GM23338 (cell line): ENCODE results near the gene RIMS3. TPM values are rescaled to one million over a fixed set of nuclear protein-coding genes. Genes with fewer than 3 reads are reported as not detected.

ENCODE experiments used
- ATAC-seq: fragments of 200-7000 bp; cut with Tn5 transposase; 3 replicates; pipeline ENCODE4 v1.9.1; 2020
- DNase-seq: peaks from one replicate; pipeline ENCODE4 v3.0.0-alpha.2; 2015; ENCODE audit warnings: low spot score
- H2AFZ ChIP-seq: fragments of 200-600 bp; sonication (generic); 2 replicates; pipeline ENCODE4 v1.8.0; 2016; ENCODE audit warnings: antibody characterized with exemption, mild to moderate bottlenecking, moderate library complexity
- H3F3A ChIP-seq: fragments of 200-600 bp; sonication (generic); replicated peaks from 2 replicates; pipeline ENCODE4 v1.8.0; 2017; ENCODE audit warnings: antibody characterized with exemption, mixed run types, low read depth
- H3K27ac ChIP-seq: fragments of 200-600 bp; sonication (generic); 2 replicates; pipeline ENCODE4 v1.6.1; 2016; ENCODE audit warnings: low read depth
- H3K27me3 ChIP-seq: fragments of 200-600 bp; sonication (generic); 2 replicates; pipeline ENCODE4 v1.8.0; 2016; ENCODE audit warnings: mild to moderate bottlenecking, mixed run types, moderate library complexity; ENCODE audit not compliant: insufficient read depth
- H3K36me3 ChIP-seq: fragments of 200-600 bp; sonication (generic); 2 replicates; pipeline ENCODE4 v1.8.0; 2016; ENCODE audit warnings: mild to moderate bottlenecking; ENCODE audit not compliant: insufficient read depth
- H3K4me1 ChIP-seq: fragments of 200-600 bp; sonication (generic); 2 replicates; pipeline ENCODE4 v1.8.0; 2016; ENCODE audit warnings: mild to moderate bottlenecking, moderate library complexity; ENCODE audit not compliant: insufficient read depth
- H3K4me2 ChIP-seq: fragments of 200-600 bp; sonication (generic); 2 replicates; pipeline ENCODE4 v1.7.1; 2017; ENCODE audit warnings: mixed run types
- H3K4me3 ChIP-seq: fragments of 200-600 bp; sonication (generic); 2 replicates; pipeline ENCODE4 v1.6.1; 2016; ENCODE audit warnings: mixed run types
- H3K79me2 ChIP-seq: fragments of 200-600 bp; sonication (generic); replicated peaks from 2 replicates; pipeline ENCODE4 v1.8.0; 2017; ENCODE audit warnings: mild to moderate bottlenecking; ENCODE audit not compliant: insufficient read depth
- H3K9me2 ChIP-seq: fragments of 200-600 bp; sonication (generic); 2 replicates; pipeline ENCODE4 v1.8.0; 2017; ENCODE audit not compliant: insufficient read depth
- H4K20me1 ChIP-seq: fragments of 200-600 bp; sonication (generic); replicated peaks from 2 replicates; pipeline ENCODE4 v1.8.0; 2017; ENCODE audit warnings: mild to moderate bottlenecking; ENCODE audit not compliant: insufficient read depth
- H3K27ac Mint-ChIP-seq: 2 replicates; pipeline ENCODE4 v1.8.0; 2020; ENCODE audit warnings: inconsistent platforms, mild to moderate bottlenecking, moderate library complexity, mixed read lengths
- H3K27me3 Mint-ChIP-seq: 3 replicates; pipeline ENCODE4 v1.8.0; 2022; ENCODE audit warnings: low read depth, mild to moderate bottlenecking, moderate library complexity, mixed read lengths, inconsistent platforms; ENCODE audit not compliant: insufficient read depth, poor library complexity
- H3K36me3 Mint-ChIP-seq: 3 replicates; pipeline ENCODE4 v1.8.0; 2021; ENCODE audit warnings: low read depth, mild to moderate bottlenecking, inconsistent platforms, moderate library complexity, mixed read lengths
- H3K4me1 Mint-ChIP-seq: 3 replicates; pipeline ENCODE4 v1.8.0; 2020; ENCODE audit warnings: mild to moderate bottlenecking, inconsistent platforms, mixed read lengths
- H3K4me3 Mint-ChIP-seq: 3 replicates; pipeline ENCODE4 v1.8.0; 2021; ENCODE audit warnings: moderate library complexity, mild to moderate bottlenecking, inconsistent platforms, mixed read lengths
- H3K9me3 Mint-ChIP-seq: 3 replicates; pipeline ENCODE4 v1.8.0; 2020; ENCODE audit warnings: moderate library complexity, mild to moderate bottlenecking, inconsistent platforms, mixed read lengths
- CREB1 ChIP-seq: fragments of 250-450 bp; sonication (Bioruptor Pico); IDR thresholded peaks from 2 replicates; pipeline ENCODE4 v1.5.0; 2020; ENCODE audit warnings: low read depth, mild to moderate bottlenecking, moderate library complexity
- EZH2 ChIP-seq: fragments of 200-600 bp; sonication (generic); IDR thresholded peaks from one replicate; pipeline ENCODE4 v1.8.0; 2017; ENCODE audit warnings: antibody characterized with exemption, mild to moderate bottlenecking, low read depth; ENCODE audit not compliant: unreplicated experiment
- EZH2phosphoT487 ChIP-seq: fragments of 200-600 bp; sonication (generic); IDR thresholded peaks from one replicate; pipeline ENCODE4 v1.8.1; 2018; ENCODE audit warnings: antibody characterized with exemption; ENCODE audit not compliant: unreplicated experiment
- JUNB ChIP-seq: IDR thresholded peaks from one replicate; pipeline ENCODE4 v1.6.1; 2016; ENCODE audit warnings: antibody characterized with exemption; ENCODE audit not compliant: unreplicated experiment
- NANOG ChIP-seq: IDR thresholded peaks from 2 replicates; pipeline ENCODE4 v1.6.1; 2016; ENCODE audit warnings: antibody characterized with exemption, borderline replicate concordance
- POLR2AphosphoS5 ChIP-seq: IDR thresholded peaks from 2 replicates; pipeline ENCODE4 v1.6.1; 2016; ENCODE audit warnings: antibody characterized with exemption, low read depth
- STAT1 ChIP-seq: IDR thresholded peaks from one replicate; pipeline ENCODE4 v1.6.1; 2016; ENCODE audit warnings: antibody characterized with exemption; ENCODE audit not compliant: unreplicated experiment
- ZNF114 ChIP-seq: fragments of 250-450 bp; sonication (Bioruptor Pico); IDR thresholded peaks from 2 replicates; pipeline ENCODE4 v1.5.0; 2020; ENCODE audit warnings: mild to moderate bottlenecking, moderate library complexity
- ZNF331 ChIP-seq: fragments of 250-450 bp; sonication (Bioruptor Pico); IDR thresholded peaks from 2 replicates; pipeline ENCODE4 v1.5.0; 2020; ENCODE audit warnings: low read depth, mild to moderate bottlenecking, moderate library complexity
- polyA plus RNA-seq: library from polyadenylated mRNA; unstranded; fragments of >200 nt; fragmentation: Nextera tagmentation; extraction: Ambion mirVana; gene quantifications from 2 replicates; pipeline ENCODE4 v1.2.1, GENCODE V29; 2016
- total RNA-seq: library from RNA; depleted of rRNA; stranded (reverse); fragments of >200 nt; shearing (Covaris generic); gene quantifications from 2 replicates; pipeline ENCODE4 v1.2.3, GENCODE V29; 2014
- TF ChIP-seq, protein P1 (sequence below), 2 experiments: fragments of 200-600 bp in 1 of 2; sonication (generic) in 1 of 2; conservative IDR thresholded peaks; 2 replicates each; pipeline versions ENCODE4 v1.5.1 to v1.6.1; 2016 to 2017; ENCODE audit warnings: antibody characterized with exemption in 2 of 2, low read depth in 2 of 2, mild to moderate bottlenecking in 2 of 2, moderate library complexity in 1 of 2
- TF ChIP-seq, protein P2 (sequence below): IDR thresholded peaks from 2 replicates; pipeline ENCODE4 v1.6.1; 2016; ENCODE audit warnings: antibody characterized with exemption

Gene RIMS3
- total and polyA plus RNA-seq, 2 experiments from 2014 or later, result 8.7 to 27.2 TPM

DNA sequence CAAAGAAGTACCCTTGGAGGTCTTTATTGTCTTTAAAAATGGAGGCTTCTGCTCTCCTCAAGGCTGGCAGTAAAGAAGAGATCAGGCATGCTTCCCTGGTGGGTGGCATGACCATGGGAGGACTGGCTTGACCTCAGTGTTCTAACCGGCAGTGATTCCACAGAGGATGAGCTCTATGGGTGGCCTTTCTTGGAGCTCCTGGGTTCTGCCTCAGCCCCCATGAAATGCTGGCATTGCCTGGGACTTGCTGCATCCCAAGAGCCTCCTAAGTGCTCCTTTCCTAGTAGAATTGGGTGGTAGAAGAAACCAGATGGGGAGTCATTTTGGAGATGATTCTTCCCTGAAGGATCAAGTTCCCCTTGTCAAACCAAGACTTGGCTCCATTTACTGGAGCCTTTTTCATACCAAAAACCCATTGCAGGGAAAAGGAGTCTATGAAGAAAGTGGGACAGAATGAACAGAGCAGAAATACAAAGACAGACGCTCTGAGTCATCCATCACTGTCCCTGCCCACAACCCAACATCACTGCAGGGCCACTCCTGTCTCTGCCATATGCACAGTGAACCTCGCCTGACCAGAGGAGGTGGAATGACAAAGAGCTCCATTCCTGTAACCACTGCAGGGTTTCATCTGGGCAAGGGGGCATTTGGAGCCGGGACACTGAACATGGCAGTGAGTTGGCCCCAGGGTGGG lies 42.4 kb downstream of the RIMS3 start (continued):
- TF ChIP-seq, protein P1, sequence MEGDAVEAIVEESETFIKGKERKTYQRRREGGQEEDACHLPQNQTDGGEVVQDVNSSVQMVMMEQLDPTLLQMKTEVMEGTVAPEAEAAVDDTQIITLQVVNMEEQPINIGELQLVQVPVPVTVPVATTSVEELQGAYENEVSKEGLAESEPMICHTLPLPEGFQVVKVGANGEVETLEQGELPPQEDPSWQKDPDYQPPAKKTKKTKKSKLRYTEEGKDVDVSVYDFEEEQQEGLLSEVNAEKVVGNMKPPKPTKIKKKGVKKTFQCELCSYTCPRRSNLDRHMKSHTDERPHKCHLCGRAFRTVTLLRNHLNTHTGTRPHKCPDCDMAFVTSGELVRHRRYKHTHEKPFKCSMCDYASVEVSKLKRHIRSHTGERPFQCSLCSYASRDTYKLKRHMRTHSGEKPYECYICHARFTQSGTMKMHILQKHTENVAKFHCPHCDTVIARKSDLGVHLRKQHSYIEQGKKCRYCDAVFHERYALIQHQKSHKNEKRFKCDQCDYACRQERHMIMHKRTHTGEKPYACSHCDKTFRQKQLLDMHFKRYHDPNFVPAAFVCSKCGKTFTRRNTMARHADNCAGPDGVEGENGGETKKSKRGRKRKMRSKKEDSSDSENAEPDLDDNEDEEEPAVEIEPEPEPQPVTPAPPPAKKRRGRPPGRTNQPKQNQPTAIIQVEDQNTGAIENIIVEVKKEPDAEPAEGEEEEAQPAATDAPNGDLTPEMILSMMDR (conservative IDR thresholded peaks at IDR 0.05; ENCODE audit: low read depth in 2 of 2), result no peak
- no peak for TF ChIP-seq CREB1 (CRISPR knock-in tag)
- no peak for TF ChIP-seq NANOG
- TF ChIP-seq JUNB, result no peak
- no peak for TF ChIP-seq ZNF331
- TF ChIP-seq STAT1, result no peak
- TF ChIP-seq POLR2AphosphoS5, result no peak
- TF ChIP-seq EZH2, result no peak
- TF ChIP-seq EZH2phosphoT487, result no peak
- no peak for TF ChIP-seq ZNF114 (CRISPR knock-in tag)
- TF ChIP-seq, protein P2, sequence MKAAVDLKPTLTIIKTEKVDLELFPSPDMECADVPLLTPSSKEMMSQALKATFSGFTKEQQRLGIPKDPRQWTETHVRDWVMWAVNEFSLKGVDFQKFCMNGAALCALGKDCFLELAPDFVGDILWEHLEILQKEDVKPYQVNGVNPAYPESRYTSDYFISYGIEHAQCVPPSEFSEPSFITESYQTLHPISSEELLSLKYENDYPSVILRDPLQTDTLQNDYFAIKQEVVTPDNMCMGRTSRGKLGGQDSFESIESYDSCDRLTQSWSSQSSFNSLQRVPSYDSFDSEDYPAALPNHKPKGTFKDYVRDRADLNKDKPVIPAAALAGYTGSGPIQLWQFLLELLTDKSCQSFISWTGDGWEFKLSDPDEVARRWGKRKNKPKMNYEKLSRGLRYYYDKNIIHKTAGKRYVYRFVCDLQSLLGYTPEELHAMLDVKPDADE, result no peak

DNA sequence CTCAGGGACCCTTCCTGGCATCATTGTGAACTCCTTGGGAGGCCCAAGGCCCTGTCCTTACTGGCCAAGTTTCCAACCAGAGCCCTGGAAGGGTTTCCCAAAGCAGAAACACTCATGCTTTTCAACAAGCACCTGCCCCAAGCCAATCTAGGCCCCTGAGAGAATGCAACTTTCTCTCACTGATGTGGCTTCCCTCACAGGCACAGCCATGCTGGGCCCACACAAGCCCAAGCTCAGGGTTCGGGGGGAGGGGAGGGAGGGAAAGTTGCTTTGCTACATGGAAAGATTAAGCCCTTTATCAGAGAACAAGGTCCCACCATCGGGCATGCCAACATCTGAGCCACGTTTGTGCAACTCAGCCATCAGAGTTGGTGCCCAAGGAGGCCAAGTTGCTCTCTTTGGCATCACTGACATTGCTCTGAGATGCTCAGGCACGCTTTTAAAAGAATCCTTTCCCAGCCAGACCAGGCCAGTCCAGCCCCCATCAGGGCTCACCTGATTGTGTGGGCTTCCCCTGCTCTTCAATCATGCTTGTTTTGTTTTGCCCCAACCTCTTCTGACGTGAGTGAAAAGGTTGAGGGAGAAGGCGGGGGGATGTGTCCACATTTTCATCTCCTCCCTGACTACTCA lies 43.5 kb downstream of the RIMS3 start:
- no peak overlapping the region for H2AFZ ChIP-seq
- Mint-ChIP-seq H3K27ac (no peak overlapping the region), H3K27me3 (peaks cover 2% of the 10 kb centered on the region), H3K4me3 (no peak overlapping the region), H3K36me3 (no peaks in the 10 kb centered on the region; the same call in 2 of the 3 replicates), H3K9me3 (no peaks in the 10 kb centered on the region), H3K4me1 (no peaks in the 10 kb centered on the region)
- DNase-seq (no peak), ATAC-seq (no peak)
- no peaks in the 10 kb centered on the region for H3F3A ChIP-seq
- no peaks in the 10 kb centered on the region for H3K79me2 ChIP-seq
- no peak overlapping the region for H3K27ac ChIP-seq
- H3K4me1 ChIP-seq, result no peaks in the 10 kb centered on the region
- no peak overlapping the region for H3K4me3 ChIP-seq
- no peak for TF ChIP-seq JUNB
- no peak for TF ChIP-seq ZNF114 (CRISPR knock-in tag)
- TF ChIP-seq, protein P1 (conservative IDR thresholded peaks at IDR 0.05; ENCODE audit: low read depth in 2 of 2), result no peak
- no peak for TF ChIP-seq ZNF331
- no peak for TF ChIP-seq NANOG
- no peak overlapping the region for H3K4me2 ChIP-seq
- no peaks in the 10 kb centered on the region for H3K36me3 ChIP-seq
- H3K27me3 ChIP-seq, result no peaks in the 10 kb centered on the region
- peaks cover 3% of the 10 kb centered on the region; the same call in 1 of the 2 replicates for H3K9me2 ChIP-seq
- H4K20me1 ChIP-seq, result no peaks in the 10 kb centered on the region
